Psoas muscle (tissue), 8 donors: ENCODE data around the gene CCDC60. TPM values are rescaled to one million over a fixed set of nuclear protein-coding genes. Genes with fewer than 3 reads are reported as not detected.

Experiments used
- ATAC-seq, 4 donors: fragments of 200-7000 bp; cut with Tn5 transposase; one replicate each; pipeline ENCODE4 v1.9.1; 2020; ENCODE audit warnings: moderate library complexity in 3 of 4, mild to moderate bottlenecking in 2 of 4
- DNase-seq, 2 donors: peaks; one replicate each; pipeline ENCODE4 v3.0.0-alpha.2; 2020
- H3K27ac ChIP-seq: fragments of 200-600 bp; one replicate; pipeline ENCODE4 v1.8.0; 2022
- H3K27me3 ChIP-seq, 3 donors: fragments of 200-600 bp in 1 of 3; one replicate each; pipeline versions ENCODE4 v1.6.1 to v1.8.0; 2013 to 2022; ENCODE audit warnings: low read length in 2 of 3, mild to moderate bottlenecking in 2 of 3, moderate library complexity in 1 of 3; ENCODE audit not compliant: insufficient read depth in 3 of 3
- H3K36me3 ChIP-seq, 2 donors: fragments of 200-600 bp in 1 of 2; one replicate each; pipeline versions ENCODE4 v1.6.1 to v1.8.0; 2013 to 2022; ENCODE audit warnings: low read depth in 1 of 2, mild to moderate bottlenecking in 1 of 2, moderate library complexity in 1 of 2; ENCODE audit not compliant: insufficient read depth in 1 of 2
- H3K4me1 ChIP-seq: fragments of 200-600 bp; one replicate; pipeline ENCODE4 v1.8.0; 2022
- H3K4me3 ChIP-seq: fragments of 200-600 bp; one replicate; pipeline ENCODE4 v1.8.0; 2022; ENCODE audit warnings: mild to moderate bottlenecking
- H3K9me3 ChIP-seq: fragments of 200-600 bp; one replicate; pipeline ENCODE4 v1.8.0; 2022
- WGBS, 3 donors: extraction: QIAGEN DNeasy Blood & Tissue Kit; methylation state at CpG; one replicate each; pipeline versions ENCODE4 v1.1.6 to v1.1.7; 2013; 5-methylcytosine and 5-hydroxymethylcytosine counted together
- intact Hi-C, 2 donors: fragments of 100-400 bp; cut with DNase I; formaldehyde crosslinking; loops; one replicate each; pipeline versions ENCODE4 v1.11.0 to v1.14.2; 2022
- polyA plus RNA-seq, 3 donors: library from polyadenylated mRNA; stranded (reverse); fragments of 200-250 nt; gene quantifications; one replicate each; pipeline ENCODE4 v1.2.3, GENCODE V29; 2013
- total RNA-seq, 4 donors: library from RNA; stranded (reverse); fragmentation: NEBNext Ultra II Directional in 2 of 4; extraction: Animal tissue kit (Norgen Biotek cat#: 25700) in 2 of 4; gene quantifications; one replicate each; pipeline versions ENCODE4 v1.2.1 to v1.2.4, GENCODE V29; 2021 to 2023
- TF ChIP-seq, protein P1 (sequence below): fragments of 200-600 bp; IDR thresholded peaks from one replicate; pipeline ENCODE4 v1.8.0; 2022; ENCODE audit warnings: antibody characterized with exemption
- donor health status: healthy with polysubstance abuse.
- donor health status: DM: no; HTN: no; CAD: no; lungs with moderate emphysema.
- donor health status: Bipolar disorder and iron deficiency.
- donor health status: healthy.
- donor health status: DM: yes; HTN: yes; CAD: no.
- donor health status: DM: no; HTN: no; CAD: no.
- donor health status: DM: no; HTN: no; CAD: no.
- donor health status: DM: yes; HTN: yes; CAD: no.

The CCDC60 gene
- total and polyA plus RNA-seq, 7 donors = not detected

DNA sequence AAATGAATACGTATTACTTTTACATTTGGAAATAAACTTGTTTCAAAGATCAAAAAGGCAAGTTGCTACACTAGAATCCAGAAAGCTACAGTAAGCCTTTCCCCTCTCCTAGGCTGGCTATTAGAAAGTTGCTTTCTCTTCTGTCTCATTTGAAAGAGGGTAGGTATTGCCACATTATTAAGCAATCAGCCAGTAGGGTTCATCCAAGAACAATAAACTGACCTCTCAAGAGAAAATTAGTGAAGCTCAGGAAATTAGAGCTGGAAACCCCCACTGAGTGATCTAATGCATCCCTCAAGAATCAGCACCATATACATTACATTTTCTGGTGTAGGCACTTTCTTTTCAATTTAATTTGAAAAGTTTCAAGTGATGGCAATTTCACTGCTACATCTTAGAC lies 254.6 kb downstream of the CCDC60 start:
- no peak for DNase-seq
- no peak overlapping the region for H3K27ac ChIP-seq
- TF ChIP-seq, protein P1, sequence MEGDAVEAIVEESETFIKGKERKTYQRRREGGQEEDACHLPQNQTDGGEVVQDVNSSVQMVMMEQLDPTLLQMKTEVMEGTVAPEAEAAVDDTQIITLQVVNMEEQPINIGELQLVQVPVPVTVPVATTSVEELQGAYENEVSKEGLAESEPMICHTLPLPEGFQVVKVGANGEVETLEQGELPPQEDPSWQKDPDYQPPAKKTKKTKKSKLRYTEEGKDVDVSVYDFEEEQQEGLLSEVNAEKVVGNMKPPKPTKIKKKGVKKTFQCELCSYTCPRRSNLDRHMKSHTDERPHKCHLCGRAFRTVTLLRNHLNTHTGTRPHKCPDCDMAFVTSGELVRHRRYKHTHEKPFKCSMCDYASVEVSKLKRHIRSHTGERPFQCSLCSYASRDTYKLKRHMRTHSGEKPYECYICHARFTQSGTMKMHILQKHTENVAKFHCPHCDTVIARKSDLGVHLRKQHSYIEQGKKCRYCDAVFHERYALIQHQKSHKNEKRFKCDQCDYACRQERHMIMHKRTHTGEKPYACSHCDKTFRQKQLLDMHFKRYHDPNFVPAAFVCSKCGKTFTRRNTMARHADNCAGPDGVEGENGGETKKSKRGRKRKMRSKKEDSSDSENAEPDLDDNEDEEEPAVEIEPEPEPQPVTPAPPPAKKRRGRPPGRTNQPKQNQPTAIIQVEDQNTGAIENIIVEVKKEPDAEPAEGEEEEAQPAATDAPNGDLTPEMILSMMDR = no peak
- intact Hi-C loops = no loop called here
- no peaks in the 10 kb centered on the region for H3K9me3 ChIP-seq
- H3K4me3 ChIP-seq = no peak overlapping the region
- H3K36me3 ChIP-seq = no peaks in the 10 kb centered on the region
- H3K27me3 ChIP-seq = no peaks in the 10 kb centered on the region
- 79 to 86% (median 83%) methylated on average over 1 of the region's 1 CpG for WGBS, 3 donors
- peaks cover 7% of the 10 kb centered on the region for H3K4me1 ChIP-seq
- ATAC-seq = no peak

- H3K27ac ChIP-seq = no peak overlapping the region
- no peak overlapping the region for H3K4me3 ChIP-seq
- DNase-seq (no peak), ATAC-seq (no peak)
- TF ChIP-seq, protein P1 = no peak
- H3K9me3 ChIP-seq = no peaks in the 10 kb centered on the region
- H3K27me3 ChIP-seq = no peaks in the 10 kb centered on the region
- peaks cover 7% of the 10 kb centered on the region for H3K4me1 ChIP-seq
- 35 to 76% (median 50%) methylated on average over 4 of the region's 4 CpGs for whole genome bisulfite sequencing, 3 donors
- intact Hi-C loops = loop anchor here (5.0 to 10.0 kb wide), 3 partner anchors 58 to 405 kb away; partner anchors contain the start of gene PRKAB1 (in 1 of the 2)
- H3K36me3 ChIP-seq = no peaks in the 10 kb centered on the region
Measured at GRCh38 chr12:119589634-119590033, 255.1 kb downstream of the CCDC60 start.

Other genes with a start within 250 kb of the CCDC60 start
- gene HSPB8, start 155.8 kb upstream of the CCDC60 start, total RNA-seq = 1,000 to 10,000 TPM in 2 of 4 donors, 100 to 1,000 TPM in 2; 659 to 1,236 (median 1,042) TPM
- gene HSPB8, start 155.8 kb upstream of the CCDC60 start, polyA plus RNA-seq = 1,000 to 10,000 TPM in 1 of 3 donors, 100 to 1,000 TPM in 2; 398 to 1,629 (median 676) TPM